Stimulated activated CD4-positive, alpha-beta T cell treated with anti-CD3 and anti-CD28 coated beads, Interleukin-2, amount 100 ng/mL, for 24 hours (primary cell): ENCODE data around the gene SERPINB10.

Source experiments
- DNase-seq, 2 donors: peaks; one replicate each; pipeline ENCODE4 v3.0.0-alpha.2; 2020

SERPINB10 gene, protein sequence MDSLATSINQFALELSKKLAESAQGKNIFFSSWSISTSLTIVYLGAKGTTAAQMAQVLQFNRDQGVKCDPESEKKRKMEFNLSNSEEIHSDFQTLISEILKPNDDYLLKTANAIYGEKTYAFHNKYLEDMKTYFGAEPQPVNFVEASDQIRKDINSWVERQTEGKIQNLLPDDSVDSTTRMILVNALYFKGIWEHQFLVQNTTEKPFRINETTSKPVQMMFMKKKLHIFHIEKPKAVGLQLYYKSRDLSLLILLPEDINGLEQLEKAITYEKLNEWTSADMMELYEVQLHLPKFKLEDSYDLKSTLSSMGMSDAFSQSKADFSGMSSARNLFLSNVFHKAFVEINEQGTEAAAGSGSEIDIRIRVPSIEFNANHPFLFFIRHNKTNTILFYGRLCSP

DNA sequence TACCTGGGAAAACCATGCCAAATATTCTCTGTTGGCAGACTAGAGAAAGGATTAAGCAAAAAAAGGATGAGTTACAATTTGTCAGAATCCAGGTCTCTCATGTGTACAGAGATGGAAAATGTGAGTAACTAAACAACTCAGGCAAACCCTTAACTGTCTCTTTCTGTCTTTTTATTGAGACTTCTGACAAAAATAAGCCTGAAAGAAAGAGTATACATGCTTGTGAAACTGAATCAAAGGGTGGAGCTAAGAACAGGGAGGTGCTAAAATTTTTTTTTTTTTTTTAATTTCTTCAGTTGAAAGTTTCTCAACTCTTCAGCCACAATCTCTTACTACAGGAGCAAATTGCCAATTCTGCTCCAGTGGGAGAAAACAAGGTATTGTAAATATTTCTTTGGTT is at the start of gene SERPINB10:
Gene SERPINB10 (plus strand): TSS at position 295 of the 400 bp plus-strand sequence. CDS start 7,553 bp downstream, outside the sequence.
- no peak for DNase-seq

DNA sequence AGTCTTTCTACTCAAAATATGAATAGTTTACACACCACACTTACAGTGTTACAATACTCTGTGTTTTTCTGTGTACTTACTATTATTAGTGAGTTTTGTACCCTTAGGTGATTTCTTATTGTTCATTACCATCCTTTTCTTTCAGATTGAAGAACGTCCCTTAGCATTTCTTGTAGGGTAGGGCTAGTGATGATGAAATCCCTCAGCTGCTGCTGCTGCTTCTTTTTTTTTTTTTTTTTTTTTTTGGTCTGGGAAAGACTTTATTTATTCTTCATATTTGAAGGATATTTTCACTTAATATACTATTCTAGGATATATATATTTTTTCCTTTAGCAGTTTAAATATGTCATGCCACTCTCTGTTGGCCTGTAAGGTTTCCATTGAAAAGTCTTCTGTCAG is 49.3 kb upstream of the SERPINB10 start:
- no peak for DNase-seq

DNA sequence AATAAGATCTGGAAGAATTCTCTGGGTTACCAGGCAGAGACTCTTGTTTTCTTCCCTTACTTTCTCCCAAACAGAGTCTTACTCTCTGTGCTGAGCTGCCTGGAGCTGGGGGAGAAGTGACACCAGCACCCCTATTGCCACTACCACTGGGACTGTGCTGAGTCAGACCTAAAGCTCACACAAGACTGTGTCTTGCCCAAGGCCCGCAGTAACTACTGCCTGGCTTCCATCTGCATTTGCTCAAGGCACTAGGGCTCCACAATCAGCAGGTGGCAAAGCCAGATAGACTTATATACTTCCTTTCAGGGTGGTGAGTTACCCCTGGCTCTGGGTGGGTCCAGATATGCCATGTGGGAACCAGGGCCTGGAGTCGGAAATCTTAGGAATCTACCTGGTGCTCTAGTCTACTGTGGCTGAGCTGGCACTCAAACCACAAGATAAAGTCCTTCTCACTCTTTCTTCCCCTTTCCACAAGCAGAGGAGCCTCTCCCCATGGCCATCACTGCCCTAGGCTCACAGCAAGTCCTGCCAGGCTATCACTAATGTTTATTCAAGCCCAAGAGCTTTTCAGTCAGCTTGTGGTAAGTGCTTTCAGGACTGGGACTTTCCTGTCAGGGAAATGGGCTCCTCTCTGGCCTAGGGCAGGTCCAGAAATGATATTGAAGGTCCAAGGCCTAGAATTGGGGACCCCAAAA is 47.8 kb upstream of the SERPINB10 start:
- DNase-seq: no peak

DNA sequence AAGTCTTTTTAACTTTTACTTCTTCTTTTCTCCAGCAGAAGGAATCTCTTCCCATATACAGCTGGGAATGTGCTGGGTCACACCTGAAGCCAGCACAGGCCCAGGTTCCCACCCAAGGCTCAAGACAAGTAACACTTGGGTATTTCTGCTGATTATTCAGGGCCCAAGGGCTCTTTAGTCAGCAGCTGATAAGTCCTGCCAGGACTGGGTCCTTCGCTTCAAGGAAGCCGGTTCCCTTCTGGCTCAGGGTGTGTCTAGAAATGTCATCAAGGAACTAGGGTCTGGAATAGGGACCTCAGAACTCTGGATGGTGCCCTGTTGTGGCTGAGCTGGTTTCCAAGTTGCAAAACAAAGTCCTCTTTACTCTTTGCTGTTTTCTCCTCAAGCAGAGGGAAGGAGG is 47.2 kb upstream of the SERPINB10 start:
- no peak for DNase-seq

DNA sequence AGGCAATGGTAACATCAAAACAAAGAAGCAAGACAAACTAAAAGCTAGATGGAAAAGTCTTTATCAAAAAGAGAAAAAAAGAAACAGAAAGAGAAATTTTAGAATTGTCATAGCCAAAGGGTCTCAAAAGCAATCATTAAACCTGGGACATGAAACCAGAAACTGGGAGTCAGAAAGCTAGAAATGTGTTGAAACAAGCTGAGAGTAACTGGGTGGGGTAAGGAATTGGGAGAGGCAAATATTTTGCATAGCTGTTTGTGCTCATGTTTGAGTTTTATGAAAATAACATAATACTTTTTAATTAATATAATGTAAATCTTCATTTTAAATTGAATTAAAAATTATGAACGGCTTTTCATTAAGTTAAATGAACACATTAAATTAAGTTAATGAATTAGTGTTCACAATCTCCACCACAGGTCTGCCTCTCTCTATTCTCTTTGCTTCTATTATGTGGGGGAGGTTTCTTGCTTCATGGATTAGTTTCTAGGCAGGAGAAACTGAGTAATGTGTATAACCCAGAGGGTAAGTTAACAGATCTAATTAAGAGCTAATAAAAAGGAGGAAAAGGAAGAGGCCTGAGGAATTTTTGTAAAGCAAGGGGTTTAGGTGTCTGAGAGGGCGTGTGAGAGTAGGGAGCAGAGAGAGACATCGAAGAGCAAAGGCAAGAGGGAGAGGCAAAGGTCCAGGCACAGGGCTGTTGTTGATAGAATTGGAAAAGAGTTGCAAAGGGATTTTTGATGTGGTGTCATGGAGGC is 40.2 kb upstream of the SERPINB10 start:
- no peak for DNase-seq

DNA sequence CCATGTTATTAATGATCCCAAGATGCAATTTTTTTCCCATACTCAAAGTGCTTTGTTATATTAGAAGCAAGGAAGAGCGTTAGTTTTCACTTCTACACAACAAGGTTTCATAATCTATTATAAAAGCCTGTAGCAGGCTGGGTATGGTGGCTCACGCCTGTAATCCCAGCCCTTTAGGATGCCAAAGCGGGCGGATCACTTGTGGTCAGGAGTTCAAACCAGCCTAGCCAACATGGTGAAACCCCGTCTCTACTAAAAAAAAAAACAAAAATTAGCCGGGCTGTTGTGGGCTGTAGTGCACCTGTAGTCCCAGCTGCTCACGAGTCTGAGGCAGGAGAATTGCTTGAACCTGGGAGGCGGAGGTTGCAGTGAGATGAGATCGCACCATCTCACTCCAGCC is 39.2 kb upstream of the SERPINB10 start:
- no peak for DNase-seq

DNA sequence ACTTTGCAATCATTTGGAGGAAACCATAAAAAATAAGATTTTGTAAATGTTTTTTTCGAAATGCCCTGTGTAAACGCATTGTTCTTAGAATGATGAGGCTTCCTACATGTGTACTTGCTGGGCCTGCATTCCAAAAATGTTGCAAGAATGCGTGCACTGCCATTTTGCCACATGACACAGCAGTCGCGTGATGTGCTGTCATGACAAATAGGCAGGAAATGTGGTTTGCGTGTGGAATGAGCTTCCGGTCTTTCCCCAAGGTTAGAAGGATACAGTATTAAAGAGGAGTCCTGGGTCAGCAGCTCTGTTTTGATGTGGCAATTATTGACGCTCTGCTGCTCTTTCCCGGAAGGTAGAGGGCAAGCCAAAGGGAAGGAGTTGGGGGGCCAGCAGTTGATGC is 38.4 kb upstream of the SERPINB10 start:
- DNase-seq: no peak

DNA sequence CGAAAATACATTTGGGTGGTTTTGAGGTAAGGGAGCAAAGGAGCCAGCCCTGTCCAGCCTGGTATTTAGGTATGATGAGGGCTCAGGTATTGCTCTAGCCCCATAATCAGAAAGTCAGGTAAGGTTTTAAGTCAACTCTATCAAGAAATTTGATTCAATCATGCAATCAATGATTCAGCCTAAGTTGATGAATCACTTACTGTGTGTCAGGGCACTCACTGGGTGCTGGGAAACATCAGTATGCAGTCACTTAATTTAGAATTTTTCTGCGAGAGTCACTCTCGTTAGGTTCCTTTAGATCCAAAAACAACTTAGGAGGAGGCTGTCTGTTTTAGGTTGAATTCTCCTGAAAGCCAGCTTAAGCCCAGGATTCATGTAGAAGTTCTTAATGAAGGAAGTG is 37.9 kb upstream of the SERPINB10 start:
- no peak for DNase-seq

DNA sequence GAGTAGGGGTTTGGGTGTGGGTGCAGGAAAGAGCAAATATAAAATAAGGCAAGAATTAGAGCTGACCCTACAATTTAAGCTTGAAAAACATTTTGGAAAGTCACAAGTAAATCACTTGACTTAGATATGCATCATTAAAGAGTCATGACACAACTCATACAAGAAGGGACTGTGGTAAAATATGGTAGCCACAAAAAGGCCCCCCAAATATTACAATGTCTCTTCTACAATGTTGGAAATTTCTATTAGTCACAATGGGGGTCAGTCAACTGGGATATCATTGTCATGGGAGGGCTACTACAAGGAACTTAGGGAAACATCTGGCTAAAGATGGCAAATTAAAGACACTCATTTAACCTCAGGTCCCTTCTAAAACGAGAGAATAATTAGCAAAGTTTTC is 35.9 kb upstream of the SERPINB10 start:
- DNase-seq: no peak

DNA sequence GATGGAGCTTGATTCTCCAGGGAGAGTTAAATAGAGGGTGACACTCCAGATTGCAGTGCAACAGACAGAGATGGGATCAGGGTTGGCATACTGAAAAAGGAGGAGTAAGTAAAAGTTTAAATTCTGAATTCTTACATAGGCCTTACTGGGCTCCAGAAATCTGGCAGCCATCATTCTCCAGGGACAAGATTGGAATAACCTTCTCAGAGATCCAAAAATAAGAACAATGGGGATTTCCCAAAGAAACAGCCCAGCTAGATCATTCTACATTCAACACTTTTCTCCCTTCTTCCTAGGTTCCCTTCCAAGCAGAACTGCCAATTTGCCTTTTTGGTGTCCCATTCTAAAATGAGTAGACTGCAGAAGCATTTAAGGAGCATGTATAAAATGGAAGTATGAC is 35.2 kb upstream of the SERPINB10 start:
- DNase-seq: no peak

DNA sequence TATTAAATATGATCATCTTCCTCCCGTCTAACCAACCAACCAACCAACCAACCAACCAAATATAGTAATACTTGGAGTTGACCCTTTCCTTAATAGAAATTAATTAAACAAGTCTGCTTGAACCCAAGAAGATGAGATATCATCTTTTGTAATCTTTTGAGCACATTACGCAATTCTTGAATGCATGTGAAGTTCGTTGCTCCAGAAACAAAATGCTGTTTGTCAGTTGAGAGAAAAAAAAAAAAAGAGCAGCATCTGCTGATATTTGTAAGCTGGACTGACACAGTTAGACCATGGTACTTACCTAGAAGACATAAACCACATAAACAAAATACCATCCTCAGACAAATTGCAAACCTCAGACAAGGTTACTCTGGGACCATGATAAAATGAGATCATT is 29.4 kb upstream of the SERPINB10 start:
- no peak for DNase-seq

DNA sequence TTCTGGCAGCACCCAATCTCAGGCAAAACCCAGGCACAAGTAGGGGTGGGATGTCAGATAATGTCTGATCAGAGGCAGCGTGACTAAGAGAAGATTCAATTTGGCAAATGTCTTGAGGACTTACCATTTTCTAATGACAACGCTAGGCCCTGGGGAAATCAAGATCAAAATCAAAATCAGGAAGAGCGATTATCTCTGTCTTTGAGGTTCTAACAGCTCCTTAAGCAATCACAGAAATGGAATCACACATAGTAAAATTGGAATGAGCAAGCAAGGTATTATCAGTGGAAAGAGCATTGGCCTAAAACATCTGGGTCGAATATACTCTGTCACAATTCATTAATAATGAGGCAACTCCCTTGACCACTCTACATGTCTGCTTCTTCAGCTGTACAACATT is 28.8 kb upstream of the SERPINB10 start:
- no peak for DNase-seq

DNA sequence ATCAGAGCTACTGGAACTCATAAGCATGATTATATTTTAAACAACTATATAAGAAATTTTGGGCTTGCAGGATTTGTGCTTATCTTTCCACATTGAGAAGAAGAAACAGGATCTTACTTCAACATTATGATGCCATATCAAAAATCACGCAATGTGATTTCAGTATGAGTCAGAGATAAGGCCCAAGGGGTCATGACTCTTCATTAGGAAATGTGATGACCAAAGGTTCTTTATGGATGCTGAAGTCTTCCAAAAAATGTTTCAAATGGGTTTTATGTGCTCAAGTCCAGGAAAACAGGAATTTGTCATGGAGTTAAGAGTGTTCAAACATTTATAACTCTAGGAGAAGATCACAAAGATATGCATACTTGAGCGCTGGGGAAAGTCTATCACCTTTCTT is 28.0 kb upstream of the SERPINB10 start:
- DNase-seq: no peak

DNA sequence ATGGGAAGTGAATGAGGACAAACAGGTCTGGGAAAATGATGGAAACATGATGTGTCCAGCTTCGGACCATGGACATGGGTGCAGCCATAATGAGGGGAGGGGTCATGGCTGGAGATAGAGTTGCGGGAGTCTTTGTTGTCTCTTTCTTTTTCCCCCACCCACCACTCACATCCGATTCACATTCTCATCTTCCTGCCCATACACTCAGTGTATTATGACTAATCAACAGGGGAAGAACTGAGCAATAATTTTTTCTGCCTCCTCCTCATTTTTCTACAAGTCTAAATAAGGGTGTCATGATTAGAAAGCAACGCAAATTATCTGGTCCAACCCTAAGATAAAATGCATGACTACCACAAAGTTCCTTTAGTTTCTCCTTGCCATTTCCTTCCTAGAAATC is 25.9 kb upstream of the SERPINB10 start:
- DNase-seq: no peak

DNA sequence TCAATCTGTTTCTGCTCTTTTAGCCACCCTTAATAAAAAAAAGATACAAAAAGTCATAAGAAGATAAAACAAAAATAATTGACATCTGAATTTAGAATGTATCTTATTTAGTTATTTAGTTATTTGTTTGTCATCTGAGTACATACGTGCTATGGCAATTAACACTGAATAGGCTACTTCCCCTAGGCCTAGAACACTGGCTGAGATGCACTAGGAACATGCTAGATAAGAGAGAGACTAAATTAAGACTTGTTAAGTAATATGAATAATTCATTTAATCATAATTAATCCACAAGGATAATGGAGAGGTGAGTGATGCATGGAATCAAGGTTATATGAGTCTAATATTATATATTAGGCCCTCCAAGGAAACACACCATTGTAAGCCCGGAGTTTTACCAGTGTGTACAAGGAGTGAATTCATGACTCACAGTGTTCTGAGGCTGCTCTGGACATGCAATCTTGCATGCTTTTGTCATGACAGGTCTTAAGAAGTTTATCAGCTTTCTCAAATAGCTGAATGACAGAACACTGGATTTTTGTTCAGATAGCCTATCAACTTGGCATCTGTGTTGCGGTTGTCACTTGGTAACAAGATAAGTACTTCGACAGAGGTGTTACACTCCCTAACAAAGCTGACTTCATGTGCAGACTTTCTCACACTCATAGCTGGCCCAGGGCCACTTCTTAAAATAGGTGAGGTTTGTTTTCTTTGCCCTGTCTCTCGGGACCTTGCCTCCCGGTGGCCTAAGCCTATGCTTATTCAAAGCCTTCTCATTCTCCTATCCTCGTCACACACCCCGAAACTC is 25.2 kb upstream of the SERPINB10 start:
- DNase-seq: no peak

DNA sequence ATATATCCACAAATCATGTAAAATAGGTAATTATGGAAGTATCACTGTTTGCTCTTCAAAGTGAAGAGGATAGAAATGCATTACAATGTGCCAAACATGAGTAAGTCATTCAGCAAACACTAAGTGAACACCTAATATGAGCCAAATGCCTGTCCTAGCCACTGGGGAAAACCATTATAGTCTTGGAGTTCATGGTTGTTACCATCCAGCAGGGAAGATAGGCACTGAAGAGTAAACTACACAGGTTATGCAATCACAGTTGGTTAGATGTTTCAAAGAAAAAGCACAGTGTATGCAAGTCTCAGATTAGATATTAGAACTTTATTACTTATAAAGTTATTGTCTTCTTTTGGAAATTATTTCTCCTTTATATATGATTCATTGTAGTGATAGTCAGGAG is 24.1 kb upstream of the SERPINB10 start:
- no peak for DNase-seq

DNA sequence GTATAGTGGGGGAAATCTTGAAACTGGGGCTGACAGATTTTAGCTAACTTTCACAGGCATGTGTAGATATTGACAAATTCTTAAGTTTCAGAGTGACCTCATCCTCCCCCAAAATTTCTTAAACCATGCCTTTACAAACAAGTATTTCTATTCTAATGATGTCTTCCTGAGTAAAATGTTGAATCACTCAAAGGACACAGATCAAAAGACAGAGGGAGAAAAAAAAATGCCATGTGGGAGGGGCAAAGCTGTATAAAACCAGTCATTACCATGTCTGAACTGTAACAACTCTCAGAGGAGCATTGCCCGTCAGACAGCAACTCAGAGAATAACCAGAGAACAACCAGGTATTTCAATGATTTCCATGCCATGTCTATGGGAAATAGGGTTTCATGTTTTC is 20.3 kb upstream of the SERPINB10 start, which contains the start of gene SERPINB2:
Gene SERPINB2 (plus strand): TSS at position 282 of the 400 bp plus-strand sequence. CDS start 3,740 bp downstream, outside the sequence.
- DNase-seq: no peak

DNA sequence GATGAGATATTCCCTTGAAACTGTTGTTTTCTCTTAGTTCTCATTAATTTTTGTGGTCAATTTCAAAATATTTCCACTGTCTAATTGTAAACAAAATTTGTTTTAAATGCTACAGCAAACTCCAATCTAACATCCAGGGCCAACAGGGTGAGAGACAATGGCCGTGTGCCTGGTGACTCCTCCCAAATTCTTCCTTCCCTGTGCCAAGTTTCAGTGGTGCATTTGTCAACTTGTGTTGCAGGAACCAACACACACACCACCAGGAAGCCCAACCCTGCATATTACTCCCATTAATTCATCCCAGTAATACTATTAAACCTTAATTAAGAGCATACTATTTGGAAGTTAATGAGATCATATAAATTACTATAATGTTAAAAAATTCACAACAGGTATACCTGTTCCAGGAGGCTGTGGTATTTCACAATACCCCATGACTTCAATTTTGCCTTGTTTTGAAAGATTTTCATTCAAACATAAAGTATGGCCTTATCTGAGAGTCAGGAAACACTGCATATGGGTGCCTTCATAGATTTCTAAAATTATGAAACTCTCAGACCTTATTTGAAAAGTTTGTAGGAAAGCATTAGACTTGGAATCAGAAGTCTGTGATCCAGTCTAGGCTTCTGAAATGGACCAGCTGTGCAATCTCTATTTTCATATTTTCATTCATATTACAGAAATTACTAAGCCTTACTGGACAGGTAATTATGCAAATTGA is 19.1 kb upstream of the SERPINB10 start:
- no peak for DNase-seq

DNA sequence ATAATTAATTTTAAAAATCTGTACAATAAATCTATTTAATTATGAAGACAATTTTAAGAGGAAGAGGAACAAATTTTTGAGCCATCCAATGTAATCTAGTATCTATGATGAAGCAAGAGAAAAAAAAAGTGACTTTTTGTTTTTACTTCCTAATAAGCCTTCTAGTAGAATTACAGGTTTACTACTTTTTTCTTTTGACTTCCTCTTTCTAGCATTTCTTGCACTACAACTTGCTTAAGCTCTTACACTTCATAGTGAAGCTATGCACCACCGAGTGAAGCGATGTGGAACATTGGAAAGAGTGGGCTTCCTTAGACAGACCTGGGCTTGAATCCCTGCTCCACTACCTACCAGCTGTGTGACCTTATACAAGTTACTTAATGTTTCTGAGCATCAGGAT is 18.1 kb upstream of the SERPINB10 start:
- DNase-seq: no peak

DNA sequence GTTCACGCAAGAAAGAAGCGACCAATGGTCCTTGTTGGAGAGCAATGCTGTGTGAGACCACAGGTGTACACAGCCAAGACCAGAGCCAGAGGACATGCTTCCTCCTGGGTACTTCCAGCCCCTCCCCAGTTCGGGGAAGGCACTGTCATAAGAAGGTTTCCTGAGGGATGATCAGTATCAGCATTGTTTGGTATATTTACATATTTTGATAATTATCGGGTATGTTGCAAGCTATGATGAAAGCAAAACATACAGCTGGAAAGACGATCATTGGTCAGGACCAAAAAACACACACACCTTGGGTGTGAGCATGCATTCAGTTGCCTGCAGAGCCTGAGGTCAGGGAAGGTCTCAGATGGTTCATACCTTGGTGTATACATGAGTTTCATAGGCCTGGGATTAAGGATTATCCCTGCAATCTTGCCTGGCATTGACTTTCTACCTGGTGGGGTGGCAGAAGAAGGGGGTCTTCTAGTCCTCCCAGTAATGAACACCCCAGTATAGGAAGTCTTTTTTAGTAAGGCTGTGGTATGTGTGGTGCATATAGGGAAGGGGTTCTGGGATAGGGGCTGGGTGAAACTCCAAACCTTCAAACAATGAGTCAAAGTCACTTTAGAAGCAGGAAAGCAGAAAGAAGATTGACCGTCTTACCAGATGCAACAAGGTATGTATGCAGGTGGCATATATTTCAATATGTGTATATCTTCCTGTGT is 17.4 kb upstream of the SERPINB10 start:
- DNase-seq: no peak

DNA sequence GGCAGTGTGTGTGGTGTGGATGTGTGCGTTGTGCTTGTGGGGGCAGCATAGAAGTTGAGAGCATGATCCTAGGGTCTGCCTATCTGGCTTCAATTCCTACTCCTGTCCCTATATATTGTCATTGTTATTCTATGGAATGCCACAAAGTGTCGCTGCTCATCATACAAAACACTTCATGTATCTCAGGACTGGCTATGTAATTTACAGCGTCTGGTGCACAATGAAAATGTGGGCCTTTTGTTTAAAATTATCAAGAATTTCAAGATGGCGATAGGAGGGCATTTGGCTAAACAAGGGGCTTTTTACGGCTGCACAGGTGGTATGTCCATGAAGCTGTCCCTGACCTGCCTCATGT is 16.8 kb upstream of the SERPINB10 start:
- no peak for DNase-seq

DNA sequence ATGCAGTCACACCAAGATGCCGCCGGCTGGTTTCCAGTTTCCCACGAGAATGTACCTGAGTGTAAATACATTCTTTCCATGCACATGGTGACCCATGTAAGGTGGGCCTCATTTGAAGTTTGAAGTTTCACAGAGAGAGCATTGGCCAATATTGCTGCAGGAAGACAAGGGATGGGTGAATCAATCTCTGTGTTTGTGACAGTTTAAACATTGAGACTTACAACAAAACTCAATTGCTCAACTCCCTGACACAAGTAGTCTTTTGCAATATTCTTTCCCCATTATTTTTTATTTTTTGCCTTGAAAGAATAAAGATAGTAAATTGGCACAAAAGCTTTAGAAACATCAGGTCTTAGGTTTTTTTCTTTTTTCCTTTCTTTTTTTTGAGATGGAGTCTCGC is 15.2 kb upstream of the SERPINB10 start:
- DNase-seq: no peak
